ENCODE results near the gene NR4A3. TPM values are rescaled to one million over a fixed set of nuclear protein-coding genes. Genes with fewer than 3 reads are reported as not detected.

NR4A3 gene
- total and polyA plus RNA-seq, 2 experiments from 2014 or later, result 2.4 to 2.9 TPM

- no peaks in the 10 kb centered on the region for H3K9me3 ChIP-seq (ENCODE audit: low read depth)
- no peak overlapping the region for H3K4me2 ChIP-seq
- H3K9me2 ChIP-seq (replicated peaks; ENCODE audit: insufficient read depth), result no peaks in the 10 kb centered on the region
- no peak overlapping the region for H2AFZ ChIP-seq
- H3K36me3 ChIP-seq (replicated peaks; ENCODE audit: insufficient read depth, low read depth), result no peaks in the 10 kb centered on the region
- H3K4me3 ChIP-seq, result no peak overlapping the region
- no peaks in the 10 kb centered on the region for H3K4me1 ChIP-seq (ENCODE audit: insufficient read depth)
- TF ChIP-seq CTCF (IDR thresholded peaks at IDR 0.05; ENCODE audit: poor library complexity), result no peak
- no peak for TF ChIP-seq EZH2phosphoT487 (IDR thresholded peaks at IDR 0.05; ENCODE audit: low read depth, severe bottlenecking, unreplicated experiment)
- TF ChIP-seq EZH2 (IDR thresholded peaks at IDR 0.05; ENCODE audit: borderline replicate concordance), result no peak
- no peaks in the 10 kb centered on the region for H3K79me2 ChIP-seq
- no peaks in the 10 kb centered on the region for H4K20me1 ChIP-seq (ENCODE audit: insufficient read depth, poor library complexity, severe bottlenecking)
- DNase-seq (ENCODE audit: low spot score), result no peak
- H3K27ac ChIP-seq, result no peak overlapping the region
- no peaks in the 10 kb centered on the region for H3K27me3 ChIP-seq
Measured at GRCh38 chr9:99881769-99882168, 60.1 kb downstream of the NR4A3 start.

- no peaks in the 10 kb centered on the region for H3K9me2 ChIP-seq (replicated peaks; ENCODE audit: insufficient read depth)
- 86% methylated on average over 1 of the region's 1 CpG for WGBS (ENCODE audit: low lambda C conversion rate, missing lambda C conversion rate)
- no peak overlapping the region for H3K4me3 ChIP-seq
- no peak for TF ChIP-seq CTCF (IDR thresholded peaks at IDR 0.05; ENCODE audit: poor library complexity)
- no peak for TF ChIP-seq EZH2phosphoT487 (IDR thresholded peaks at IDR 0.05; ENCODE audit: low read depth, severe bottlenecking, unreplicated experiment)
- no peak for TF ChIP-seq EZH2 (IDR thresholded peaks at IDR 0.05; ENCODE audit: borderline replicate concordance)
- H3K27ac ChIP-seq, result no peak overlapping the region
- H3K36me3 ChIP-seq (replicated peaks; ENCODE audit: insufficient read depth, low read depth), result no peaks in the 10 kb centered on the region
- H2AFZ ChIP-seq, result no peak overlapping the region
- no peaks in the 10 kb centered on the region for H3K9me3 ChIP-seq (ENCODE audit: low read depth)
- no peak overlapping the region for H3K4me2 ChIP-seq
- H3K27me3 ChIP-seq, result no peaks in the 10 kb centered on the region
- H3K4me1 ChIP-seq (ENCODE audit: insufficient read depth), result no peaks in the 10 kb centered on the region
- H4K20me1 ChIP-seq (ENCODE audit: insufficient read depth, poor library complexity, severe bottlenecking), result no peaks in the 10 kb centered on the region
- DNase-seq (ENCODE audit: low spot score), result no peak
- no peaks in the 10 kb centered on the region for H3K79me2 ChIP-seq
Measured at GRCh38 chr9:99885747-99886146, 64.1 kb downstream of the NR4A3 start.

GRCh38 chr9:99889120-99889519, 67.4 kb downstream of the NR4A3 start:
- H3K4me2 ChIP-seq, result no peak overlapping the region
- H3K4me3 ChIP-seq, result no peak overlapping the region
- no peak overlapping the region for H3K27ac ChIP-seq
- H2AFZ ChIP-seq, result no peak overlapping the region
- WGBS (ENCODE audit: low lambda C conversion rate, missing lambda C conversion rate), result 86% methylated on average over 1 of the region's 1 CpG
- no peaks in the 10 kb centered on the region for H3K79me2 ChIP-seq
- H4K20me1 ChIP-seq (ENCODE audit: insufficient read depth, poor library complexity, severe bottlenecking), result no peaks in the 10 kb centered on the region
- TF ChIP-seq EZH2phosphoT487 (IDR thresholded peaks at IDR 0.05; ENCODE audit: low read depth, severe bottlenecking, unreplicated experiment), result no peak
- TF ChIP-seq CTCF (IDR thresholded peaks at IDR 0.05; ENCODE audit: poor library complexity), result no peak
- H3K27me3 ChIP-seq, result no peaks in the 10 kb centered on the region
- no peak for DNase-seq (ENCODE audit: low spot score)
- H3K4me1 ChIP-seq (ENCODE audit: insufficient read depth), result no peaks in the 10 kb centered on the region
- no peaks in the 10 kb centered on the region for H3K36me3 ChIP-seq (replicated peaks; ENCODE audit: insufficient read depth, low read depth)
- no peaks in the 10 kb centered on the region for H3K9me2 ChIP-seq (replicated peaks; ENCODE audit: insufficient read depth)
- no peaks in the 10 kb centered on the region for H3K9me3 ChIP-seq (ENCODE audit: low read depth)

GRCh38 chr9:99894826-99895225, 73.1 kb downstream of the NR4A3 start:
- Histone ChIP-seq H3K4me3 (no peak overlapping the region), H2AFZ (no peak overlapping the region), H3K36me3 (replicated peaks; ENCODE audit: insufficient read depth, low read depth) (no peaks in the 10 kb centered on the region), H3K4me1 (ENCODE audit: insufficient read depth) (no peaks in the 10 kb centered on the region), H3K79me2 (no peaks in the 10 kb centered on the region), H3K27ac (no peak overlapping the region), H3K9me3 (ENCODE audit: low read depth) (no peaks in the 10 kb centered on the region), H4K20me1 (ENCODE audit: insufficient read depth, poor library complexity, severe bottlenecking) (no peaks in the 10 kb centered on the region), H3K4me2 (no peak overlapping the region), H3K27me3 (peaks cover 10% of the 10 kb centered on the region), H3K9me2 (replicated peaks; ENCODE audit: insufficient read depth) (no peaks in the 10 kb centered on the region)
- DNase-seq (ENCODE audit: low spot score), result no peak
- TF ChIP-seq CTCF (IDR thresholded peaks at IDR 0.05; ENCODE audit: poor library complexity) (no peak), EZH2 (IDR thresholded peaks at IDR 0.05; ENCODE audit: borderline replicate concordance) (no peak), EZH2phosphoT487 (IDR thresholded peaks at IDR 0.05; ENCODE audit: low read depth, severe bottlenecking, unreplicated experiment) (no peak)
- 37% methylated on average over 2 of the region's 2 CpGs for WGBS (ENCODE audit: low lambda C conversion rate, missing lambda C conversion rate)

Measured in hepatocyte (in vitro differentiated cells).